ENCODE data around the gene NCOA6. TPM values are rescaled to one million over a fixed set of nuclear protein-coding genes. Genes with fewer than 3 reads are reported as not detected.

The NCOA6 gene
- polyA plus RNA-seq, 1 of the 3 experiments (the other 2 are of a cell fraction) = 14.5 TPM

- Histone ChIP-seq H3K79me2 (ENCODE audit: insufficient read depth) (no peaks in the 10 kb centered on the region), H3K27ac (ENCODE audit: low read depth in 2 of 2, low read length in 1 of 2) (peak overlapping the region; percentile 83 to 86; a peak in 3 of 4 replicates), H3F3A (replicated peaks; ENCODE audit: insufficient read depth) (peaks cover 17% of the 10 kb centered on the region), H4K20me1 (ENCODE audit: insufficient read depth) (no peaks in the 10 kb centered on the region), H3K9me3 (no peaks in the 10 kb centered on the region), H3K36me3 (replicated peaks in 1 of 2; ENCODE audit: control insufficient read depth in 1 of 2, insufficient read depth in 2 of 2, low read length in 1 of 2) (peaks cover 0 to 4% of the 10 kb centered on the region in 2 experiments), H3K4me1 (ENCODE audit: control insufficient read depth in 1 of 2, insufficient read depth in 2 of 2, low read depth in 1 of 2, low read length in 1 of 2) (peaks cover 8 to 20% of the 10 kb centered on the region in 2 experiments; a peak in 3 of 4 replicates), H3K4me3 (ENCODE audit: low read depth in 2 of 2, low read length in 1 of 2) (peak overlapping the region; percentile 84 to 92), H3K9ac (peak overlapping the region; percentile 98), H3K9me2 (no peaks in the 10 kb centered on the region), H3K27me3 (ENCODE audit: insufficient read depth) (no peaks in the 10 kb centered on the region), H2AFZ (ENCODE audit: low read depth) (peak overlapping the region; percentile 89), H3K4me2 (peak overlapping the region; percentile 89)
- ChIA-PET POLR2A (interaction anchor here (0.6 to 1.6 kb wide), 7 partner anchors 10 to 1357 kb away, joined by 3 to 14 read pairs (median 4); partner anchors contain the start of genes MAP1LC3A and PIGU), CTCF (interaction anchor here (1.1 to 2.1 kb wide), 8 partner anchors 23 to 391 kb away, joined by 3 to 9 read pairs (median 4); partner anchors contain the start of gene DYNLRB1)
- TF ChIP-seq, protein P1, sequence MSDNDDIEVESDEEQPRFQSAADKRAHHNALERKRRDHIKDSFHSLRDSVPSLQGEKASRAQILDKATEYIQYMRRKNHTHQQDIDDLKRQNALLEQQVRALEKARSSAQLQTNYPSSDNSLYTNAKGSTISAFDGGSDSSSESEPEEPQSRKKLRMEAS (IDR thresholded peaks at IDR 0.05; ENCODE audit: low read depth) = no peak; the same call in 1 of the 2 replicates
- TF ChIP-seq TCF12 (IDR thresholded peaks at IDR 0.05) = no peak
- TF ChIP-seq, protein P2, sequence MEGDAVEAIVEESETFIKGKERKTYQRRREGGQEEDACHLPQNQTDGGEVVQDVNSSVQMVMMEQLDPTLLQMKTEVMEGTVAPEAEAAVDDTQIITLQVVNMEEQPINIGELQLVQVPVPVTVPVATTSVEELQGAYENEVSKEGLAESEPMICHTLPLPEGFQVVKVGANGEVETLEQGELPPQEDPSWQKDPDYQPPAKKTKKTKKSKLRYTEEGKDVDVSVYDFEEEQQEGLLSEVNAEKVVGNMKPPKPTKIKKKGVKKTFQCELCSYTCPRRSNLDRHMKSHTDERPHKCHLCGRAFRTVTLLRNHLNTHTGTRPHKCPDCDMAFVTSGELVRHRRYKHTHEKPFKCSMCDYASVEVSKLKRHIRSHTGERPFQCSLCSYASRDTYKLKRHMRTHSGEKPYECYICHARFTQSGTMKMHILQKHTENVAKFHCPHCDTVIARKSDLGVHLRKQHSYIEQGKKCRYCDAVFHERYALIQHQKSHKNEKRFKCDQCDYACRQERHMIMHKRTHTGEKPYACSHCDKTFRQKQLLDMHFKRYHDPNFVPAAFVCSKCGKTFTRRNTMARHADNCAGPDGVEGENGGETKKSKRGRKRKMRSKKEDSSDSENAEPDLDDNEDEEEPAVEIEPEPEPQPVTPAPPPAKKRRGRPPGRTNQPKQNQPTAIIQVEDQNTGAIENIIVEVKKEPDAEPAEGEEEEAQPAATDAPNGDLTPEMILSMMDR (IDR thresholded peaks at IDR 0.05) = 0 out of 2 replicates have a peak, but pooled peaks have one; percentile 7
- no peak for TF ChIP-seq GATA2 (CRISPR knock-in tag; IDR thresholded peaks at IDR 0.05)
- WGBS (ENCODE audit: low lambda C conversion rate) = 1% methylated on average over 31 of the region's 38 CpGs
- DNase-seq = peak; percentile 60
These were observed 121.9 kb downstream of the NCOA6 start for GRCh38 chr20:34703424-34704176.

DNA sequence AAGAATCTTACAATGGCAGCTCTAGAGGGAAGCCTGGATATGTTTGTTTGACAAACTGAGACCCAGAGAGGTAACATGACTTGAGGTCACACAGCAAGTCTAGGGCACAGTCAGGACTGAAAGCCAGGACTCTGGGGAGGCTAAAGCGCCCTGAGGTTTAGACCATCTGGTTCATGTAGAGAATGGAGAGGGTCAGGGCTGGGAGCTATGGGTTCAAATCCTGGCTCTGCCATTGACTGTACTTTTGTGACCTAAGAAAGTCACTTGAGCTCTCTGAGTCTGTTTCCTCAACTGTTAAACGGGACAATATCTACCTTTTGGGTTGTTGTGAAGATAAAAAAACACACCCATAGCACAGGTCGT lies 122.4 kb downstream of the NCOA6 start:
- peaks cover 8 to 18% of the 10 kb centered on the region in 2 experiments; a peak in 3 of 4 replicates for H3K4me1 ChIP-seq (ENCODE audit: control insufficient read depth in 1 of 2, insufficient read depth in 2 of 2, low read depth in 1 of 2, low read length in 1 of 2)
- ChIA-PET POLR2A (interaction anchor here (1.6 kb wide), 1 partner anchor 145 kb away, joined by 14 read pairs; the partner anchor contains the start of gene MAP1LC3A), CTCF (interaction anchor here (1.3 to 2.6 kb wide), 8 partner anchors 23 to 390 kb away, joined by 3 to 9 read pairs (median 4); partner anchors contain the start of gene DYNLRB1)
- H3K4me2 ChIP-seq = peak overlapping the region; percentile 89
- no peak overlapping the region for H3K27ac ChIP-seq (ENCODE audit: low read depth in 2 of 2, low read length in 1 of 2)
- H3K9me3 ChIP-seq = no peaks in the 10 kb centered on the region
- 24% methylated on average over 3 of the region's 3 CpGs for WGBS (ENCODE audit: low lambda C conversion rate)
- H3K9ac ChIP-seq = no peak overlapping the region; the same call in 1 of the 2 replicates
- peaks cover 0 to under 1% of the 10 kb centered on the region in 2 experiments for H3K36me3 ChIP-seq (replicated peaks in 1 of 2; ENCODE audit: control insufficient read depth in 1 of 2, insufficient read depth in 2 of 2, low read length in 1 of 2)
- H3K27me3 ChIP-seq (ENCODE audit: insufficient read depth) = no peaks in the 10 kb centered on the region
- H3K79me2 ChIP-seq (ENCODE audit: insufficient read depth) = no peaks in the 10 kb centered on the region
- no peaks in the 10 kb centered on the region for H3K9me2 ChIP-seq
- no peaks in the 10 kb centered on the region for H4K20me1 ChIP-seq (ENCODE audit: insufficient read depth)
- peaks cover 14% of the 10 kb centered on the region for H3F3A ChIP-seq (replicated peaks; ENCODE audit: insufficient read depth)
- no peak for DNase-seq
- peak overlapping the region; percentile 84 to 92; a peak in 3 of 4 replicates for H3K4me3 ChIP-seq (ENCODE audit: low read depth in 2 of 2, low read length in 1 of 2)
- H2AFZ ChIP-seq (ENCODE audit: low read depth) = no peak overlapping the region
- TF ChIP-seq TAF1 (IDR thresholded peaks at IDR 0.05; ENCODE audit: borderline replicate concordance, low read depth, low read length) = no peak
- TF ChIP-seq POLR2AphosphoS5 (IDR thresholded peaks at IDR 0.05; ENCODE audit: low read depth, low read length) = no peak
- TF ChIP-seq YY1 (IDR thresholded peaks at IDR 0.05; ENCODE audit: low read depth) = no peak
- TF ChIP-seq RCOR1 (IDR thresholded peaks at IDR 0.05; ENCODE audit: low read length) = no peak
- no peak for TF ChIP-seq FOXM1 (IDR thresholded peaks at IDR 0.05; ENCODE audit: low read depth)
- TF ChIP-seq JUND (IDR thresholded peaks at IDR 0.05) = no peak
- no peak for TF ChIP-seq RFX5 (IDR thresholded peaks at IDR 0.05; ENCODE audit: low read length)
- TF ChIP-seq, protein P3, sequence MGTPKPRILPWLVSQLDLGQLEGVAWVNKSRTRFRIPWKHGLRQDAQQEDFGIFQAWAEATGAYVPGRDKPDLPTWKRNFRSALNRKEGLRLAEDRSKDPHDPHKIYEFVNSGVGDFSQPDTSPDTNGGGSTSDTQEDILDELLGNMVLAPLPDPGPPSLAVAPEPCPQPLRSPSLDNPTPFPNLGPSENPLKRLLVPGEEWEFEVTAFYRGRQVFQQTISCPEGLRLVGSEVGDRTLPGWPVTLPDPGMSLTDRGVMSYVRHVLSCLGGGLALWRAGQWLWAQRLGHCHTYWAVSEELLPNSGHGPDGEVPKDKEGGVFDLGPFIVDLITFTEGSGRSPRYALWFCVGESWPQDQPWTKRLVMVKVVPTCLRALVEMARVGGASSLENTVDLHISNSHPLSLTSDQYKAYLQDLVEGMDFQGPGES (IDR thresholded peaks at IDR 0.05; ENCODE audit: low read depth, low read length) = no peak
- no peak for TF ChIP-seq MXI1 (IDR thresholded peaks at IDR 0.05; ENCODE audit: low read depth, low read length)
- no peak for TF ChIP-seq ZBTB33 (IDR thresholded peaks at IDR 0.05; ENCODE audit: borderline replicate concordance, low read depth)
- no peak for TF ChIP-seq CHD2 (IDR thresholded peaks at IDR 0.05; ENCODE audit: low read length, partially characterized antibody)
- TF ChIP-seq USF1 (IDR thresholded peaks at IDR 0.05; ENCODE audit: borderline replicate concordance, low read depth) = no peak
- no peak for TF ChIP-seq TEAD4 (IDR thresholded peaks at IDR 0.05; ENCODE audit: borderline replicate concordance, insufficient read depth)
- TF ChIP-seq EZH2phosphoT487 (IDR thresholded peaks at IDR 0.05; ENCODE audit: borderline replicate concordance, low read depth) = no peak
- TF ChIP-seq TCF12 (IDR thresholded peaks at IDR 0.05) = no peak
- TF ChIP-seq RXRA (IDR thresholded peaks at IDR 0.05; ENCODE audit: borderline replicate concordance, low read depth) = no peak
- no peak for TF ChIP-seq ELF1 (IDR thresholded peaks at IDR 0.05)
